Neural cell (in vitro differentiated cells): ENCODE results near the gene RAD9B. TPM values are rescaled to one million over a fixed set of nuclear protein-coding genes. Genes with fewer than 3 reads are reported as not detected.

Source experiments
- H2AFZ ChIP-seq: fragments of 200-600, 300-800 bp; sonication (generic), shearing (Covaris generic); 2 replicates; pipeline ENCODE4 v1.6.0; 2014; ENCODE audit warnings: low read depth, mild to moderate bottlenecking, antibody characterized with exemption, low read length, moderate library complexity
- H3F3A ChIP-seq: fragments of 200-600 bp; shearing (Covaris generic); 2 replicates; pipeline ENCODE4 v1.6.1; 2016; ENCODE audit warnings: mild to moderate bottlenecking, moderate library complexity, mixed read lengths, antibody characterized with exemption, low read length; ENCODE audit not compliant: insufficient read depth, poor library complexity, severe bottlenecking
- H3K27ac ChIP-seq: fragments of 200-600, 300-800 bp; sonication (generic), shearing (Covaris generic); 2 replicates; pipeline ENCODE4 v1.5.1; 2014; ENCODE audit warnings: mild to moderate bottlenecking, low read length, moderate library complexity
- H3K27me3 ChIP-seq: fragments of 300-800, 200-600 bp; sonication (generic), shearing (Covaris generic); 2 replicates; pipeline ENCODE4 v1.6.0; 2014; ENCODE audit warnings: mild to moderate bottlenecking, low read depth, low read length, moderate library complexity; ENCODE audit not compliant: insufficient read depth
- H3K36me3 ChIP-seq: fragments of 300-800, 200-600 bp; sonication (generic), shearing (Covaris generic); 2 replicates; pipeline ENCODE4 v1.5.1; 2014; ENCODE audit warnings: mild to moderate bottlenecking, antibody characterized with exemption, low read length, moderate library complexity; ENCODE audit not compliant: insufficient read depth
- H3K4me2 ChIP-seq: fragments of 300-800, 200-600 bp; sonication (generic), shearing (Covaris generic); 2 replicates; pipeline ENCODE4 v1.6.0; 2014; ENCODE audit warnings: mild to moderate bottlenecking, low read length
- H3K4me3 ChIP-seq: fragments of 300-800, 200-600 bp; sonication (generic), shearing (Covaris generic); 2 replicates; pipeline ENCODE4 v1.5.1; 2014; ENCODE audit warnings: mild to moderate bottlenecking, low read length, moderate library complexity
- H3K79me2 ChIP-seq: fragments of 200-600 bp; shearing (Covaris generic); replicated peaks from 2 replicates; pipeline ENCODE4 v1.6.0; 2014; ENCODE audit warnings: mild to moderate bottlenecking, low read length, moderate library complexity; ENCODE audit not compliant: insufficient read depth
- H3K9ac ChIP-seq: fragments of 300-800, 200-600 bp; sonication (generic), shearing (Covaris generic); 2 replicates; pipeline ENCODE4 v1.6.1; 2016; ENCODE audit warnings: mild to moderate bottlenecking, low read length, mixed read lengths
- H3K9me2 ChIP-seq: fragments of 200-600 bp; shearing (Covaris generic); 2 replicates; pipeline ENCODE4 v1.6.1; 2016; ENCODE audit warnings: mild to moderate bottlenecking, low read length, mixed read lengths; ENCODE audit not compliant: insufficient read depth
- H3K9me3 ChIP-seq: fragments of 200-600, 300-800 bp; sonication (generic), shearing (Covaris generic); 2 replicates; pipeline ENCODE4 v1.6.1; 2016; ENCODE audit warnings: mild to moderate bottlenecking, mixed run types, low read length, moderate library complexity, mixed read lengths
- H4K20me1 ChIP-seq: fragments of 200-600 bp; shearing (Covaris generic); 2 replicates; pipeline ENCODE4 v1.6.1; 2016; ENCODE audit warnings: mild to moderate bottlenecking, mixed run types; ENCODE audit not compliant: insufficient read depth
- CTCF ChIP-seq: fragments of 450-650 bp; IDR thresholded peaks from 2 replicates; pipeline ENCODE4 v1.5.1; 2014; ENCODE audit warnings: antibody characterized with exemption, mild to moderate bottlenecking, moderate library complexity; ENCODE audit not compliant: poor library complexity, severe bottlenecking
- EP300 ChIP-seq: fragments of 450-650 bp; conservative IDR thresholded peaks from 2 replicates; pipeline ENCODE4 v1.6.1; 2014; ENCODE audit warnings: antibody characterized with exemption, mild to moderate bottlenecking, moderate library complexity; ENCODE audit not compliant: poor library complexity, severe bottlenecking
- EZH2 ChIP-seq: fragments of 200-600, 300-800 bp; shearing (Covaris generic), sonication (generic); IDR thresholded peaks from 2 replicates; pipeline ENCODE4 v1.6.1; 2014; ENCODE audit warnings: antibody characterized with exemption, low read length, borderline replicate concordance, mild to moderate bottlenecking; ENCODE audit not compliant: insufficient read depth, poor library complexity, severe bottlenecking
- MXI1 ChIP-seq: fragments of 450-650 bp; conservative IDR thresholded peaks from 2 replicates; pipeline ENCODE4 v1.6.1; 2014; ENCODE audit warnings: antibody characterized with exemption, mild to moderate bottlenecking; ENCODE audit not compliant: poor library complexity, severe bottlenecking
- POLR2AphosphoS5 ChIP-seq: IDR thresholded peaks from 2 replicates; pipeline ENCODE4 v1.6.1; 2012
- RAD21 ChIP-seq: fragments of 450-650 bp; conservative IDR thresholded peaks from 2 replicates; pipeline ENCODE4 v1.6.1; 2014; ENCODE audit warnings: antibody characterized with exemption, mild to moderate bottlenecking, moderate library complexity
- REST ChIP-seq: IDR thresholded peaks from 2 replicates; pipeline ENCODE4 v1.6.1; 2012; ENCODE audit warnings: borderline replicate concordance
- SMC3 ChIP-seq: fragments of 450-650 bp; conservative IDR thresholded peaks from 2 replicates; pipeline ENCODE4 v1.6.1; 2014; ENCODE audit warnings: antibody characterized with exemption, mild to moderate bottlenecking, moderate library complexity; ENCODE audit not compliant: poor library complexity
- TAF1 ChIP-seq: IDR thresholded peaks from 2 replicates; pipeline ENCODE4 v1.6.1; 2012; ENCODE audit warnings: low read depth
- polyA minus RNA-seq: library from RNA; depleted of rRNA, polyadenylated mRNA; stranded (reverse); fragments of >200 nt; gene quantifications from 2 replicates; pipeline ENCODE4 v1.2.3, GENCODE V29; 2014
- polyA plus RNA-seq: library from polyadenylated mRNA; depleted of rRNA; stranded (reverse); fragments of >200 nt; gene quantifications from 2 replicates; pipeline ENCODE4 v1.2.3, GENCODE V29; 2014

RAD9B gene
- polyA plus RNA-seq (0.68 and 0.90 TPM in 2 replicates), polyA minus RNA-seq (0.23 and 0.24 TPM in 2 replicates)

- Histone ChIP-seq H3K4me2 (peak within 1 kb of the TSS; percentile 69), H3K79me2 (peaks cover 26% of the 10 kb centered on the region), H4K20me1 (no peaks in the 10 kb centered on the region), H3K4me3 (peak within 1 kb of the TSS; percentile 88), H2AFZ (peak within 1 kb of the TSS; percentile 67), H3K9ac (peak within 1 kb of the TSS; percentile 90), H3K9me3 (no peaks in the 10 kb centered on the region), H3K27ac (peak within 1 kb of the TSS; percentile 80), H3F3A (peaks cover 4% of the 10 kb centered on the region), H3K36me3 (no peaks in the 10 kb centered on the region), H3K27me3 (no peaks in the 10 kb centered on the region), H3K9me2 (no peaks in the 10 kb centered on the region)
- peak; percentile 11 for TF ChIP-seq RAD21
- TF ChIP-seq CTCF, result no peak
- TF ChIP-seq EZH2, result no peak
- TF ChIP-seq POLR2AphosphoS5, result peak; percentile 97
- TF ChIP-seq EP300, result peak; percentile 40
- TF ChIP-seq REST, result no peak
- no peak for TF ChIP-seq SMC3
- TF ChIP-seq TAF1, result no peak
- peak; percentile 96 for TF ChIP-seq MXI1
Observed at GRCh38 chr12:110501752-110502738, at the start of gene RAD9B, which contains the start of gene VPS29. Gene RAD9B, plus strand, starts transcription at chr12:110502331. Its CDS starts 7 bp downstream, at chr12:110502338. Gene VPS29, minus strand, starts transcription at chr12:110502111. Its CDS starts 60 bp downstream, at chr12:110502051.

- no peak for TF ChIP-seq TAF1
- TF ChIP-seq EZH2, result no peak
- no peak for TF ChIP-seq EP300
- no peak for TF ChIP-seq RAD21
- TF ChIP-seq CTCF, result no peak
- no peak for TF ChIP-seq REST
- no peak for TF ChIP-seq MXI1
- no peak for TF ChIP-seq SMC3
- no peak for TF ChIP-seq POLR2AphosphoS5
- no peak overlapping the region for H2AFZ ChIP-seq
- H3K9me3 ChIP-seq, result no peaks in the 10 kb centered on the region
- no peaks in the 10 kb centered on the region for H4K20me1 ChIP-seq
- H3K27ac ChIP-seq, result no peak overlapping the region
- H3K4me2 ChIP-seq, result no peak overlapping the region
- peaks cover 6% of the 10 kb centered on the region for H3K79me2 ChIP-seq
- H3F3A ChIP-seq, result no peaks in the 10 kb centered on the region
- H3K4me3 ChIP-seq, result no peak overlapping the region
- no peaks in the 10 kb centered on the region for H3K9me2 ChIP-seq
- H3K9ac ChIP-seq, result no peak overlapping the region
- no peaks in the 10 kb centered on the region for H3K27me3 ChIP-seq
- H3K36me3 ChIP-seq, result no peaks in the 10 kb centered on the region
Observed at GRCh38 chr12:110453569-110454296, 48.4 kb upstream of the RAD9B start.
